ENCODE data around the gene EIF4H. TPM values are rescaled to one million over a fixed set of nuclear protein-coding genes. Genes with fewer than 3 reads are reported as not detected.
A peak's percentile ranks its signal among the peaks of the same experiment; 100 is the strongest.

The EIF4H gene
- total RNA-seq, 1 donor from 2014 or later = 214 TPM

DNA sequence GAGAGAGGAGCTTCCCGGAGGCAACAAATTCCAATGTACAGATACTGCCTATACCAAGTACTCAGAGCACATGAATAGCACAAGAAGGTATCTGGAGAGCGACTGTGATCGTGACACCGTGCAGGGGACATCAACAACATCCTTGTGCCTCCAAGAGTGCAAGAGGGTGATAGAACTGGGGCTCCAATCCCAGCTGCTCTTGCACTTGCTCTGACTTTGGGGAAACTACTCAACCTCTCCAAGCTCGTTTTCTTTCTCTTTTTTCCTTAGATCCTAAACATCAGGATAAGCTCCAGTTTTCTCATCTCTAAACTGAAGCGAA is 67.9 kb downstream of the EIF4H start:
- Histone ChIP-seq H3K4me1 (no peaks in the 10 kb centered on the region), H3K27me3 (no peaks in the 10 kb centered on the region), H3K4me3 (no peak overlapping the region), H2AFZ (replicated peaks) (no peak overlapping the region), H3K36me3 (peaks cover 3% of the 10 kb centered on the region), H3F3A (ENCODE audit: low read depth) (no peaks in the 10 kb centered on the region), H3K4me2 (no peak overlapping the region), H3K27ac (no peak overlapping the region), H3K79me2 (ENCODE audit: low read depth) (no peaks in the 10 kb centered on the region), H3K9me3 (ENCODE audit: low read depth) (no peaks in the 10 kb centered on the region), H4K20me1 (ENCODE audit: low read depth) (peaks cover 26% of the 10 kb centered on the region), H3K9ac (no peak overlapping the region)
- TF ChIP-seq EZH2 (IDR thresholded peaks at IDR 0.05) (no peak), EZH2phosphoT487 (IDR thresholded peaks at IDR 0.05) (no peak)
- TF ChIP-seq, protein P1, sequence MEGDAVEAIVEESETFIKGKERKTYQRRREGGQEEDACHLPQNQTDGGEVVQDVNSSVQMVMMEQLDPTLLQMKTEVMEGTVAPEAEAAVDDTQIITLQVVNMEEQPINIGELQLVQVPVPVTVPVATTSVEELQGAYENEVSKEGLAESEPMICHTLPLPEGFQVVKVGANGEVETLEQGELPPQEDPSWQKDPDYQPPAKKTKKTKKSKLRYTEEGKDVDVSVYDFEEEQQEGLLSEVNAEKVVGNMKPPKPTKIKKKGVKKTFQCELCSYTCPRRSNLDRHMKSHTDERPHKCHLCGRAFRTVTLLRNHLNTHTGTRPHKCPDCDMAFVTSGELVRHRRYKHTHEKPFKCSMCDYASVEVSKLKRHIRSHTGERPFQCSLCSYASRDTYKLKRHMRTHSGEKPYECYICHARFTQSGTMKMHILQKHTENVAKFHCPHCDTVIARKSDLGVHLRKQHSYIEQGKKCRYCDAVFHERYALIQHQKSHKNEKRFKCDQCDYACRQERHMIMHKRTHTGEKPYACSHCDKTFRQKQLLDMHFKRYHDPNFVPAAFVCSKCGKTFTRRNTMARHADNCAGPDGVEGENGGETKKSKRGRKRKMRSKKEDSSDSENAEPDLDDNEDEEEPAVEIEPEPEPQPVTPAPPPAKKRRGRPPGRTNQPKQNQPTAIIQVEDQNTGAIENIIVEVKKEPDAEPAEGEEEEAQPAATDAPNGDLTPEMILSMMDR (IDR thresholded peaks at IDR 0.05) = no peak
- Mint-ChIP-seq H3K27ac (no peak overlapping the region), H3K9me3 (no peaks in the 10 kb centered on the region), H3K4me1 (peaks cover 2% of the 10 kb centered on the region), H3K36me3 (peaks cover 30% of the 10 kb centered on the region), H3K27me3 (ENCODE audit: insufficient read depth, low read depth) (peaks cover 10% of the 10 kb centered on the region), H3K4me3 (no peak overlapping the region)
- no peak for DNase-seq (ENCODE audit: low spot score)

DNA sequence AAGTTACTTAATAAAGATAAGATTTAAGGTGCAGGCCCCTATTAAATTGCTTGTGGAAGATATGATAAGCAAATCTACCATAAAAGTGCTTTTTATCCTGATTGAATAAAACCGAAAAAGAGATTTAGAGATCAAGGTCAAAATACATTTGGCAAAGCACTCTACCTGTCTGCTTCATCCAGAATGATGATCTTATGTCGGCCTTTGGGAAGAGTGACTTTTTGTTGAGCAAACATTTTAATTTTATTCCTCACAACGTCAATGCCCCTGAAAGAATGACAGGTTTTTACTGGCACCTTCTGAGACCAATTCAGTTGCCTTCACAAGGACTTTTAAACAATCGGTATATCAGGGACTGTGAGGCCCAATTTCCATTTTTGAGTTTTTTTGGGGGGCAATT is 72.3 kb downstream of the EIF4H start:
- H3K36me3 ChIP-seq = peaks cover 6% of the 10 kb centered on the region
- Mint-ChIP-seq H3K27me3 (ENCODE audit: insufficient read depth, low read depth) (peaks cover 9% of the 10 kb centered on the region), H3K4me3 (no peak overlapping the region), H3K9me3 (no peaks in the 10 kb centered on the region), H3K36me3 (peaks cover 34% of the 10 kb centered on the region), H3K4me1 (no peaks in the 10 kb centered on the region), H3K27ac (no peak overlapping the region)
- no peak for DNase-seq (ENCODE audit: low spot score)
- H2AFZ ChIP-seq (replicated peaks) = no peak overlapping the region
- no peaks in the 10 kb centered on the region for H3K4me1 ChIP-seq
- peaks cover 29% of the 10 kb centered on the region for H4K20me1 ChIP-seq (ENCODE audit: low read depth)
- no peak overlapping the region for H3K4me2 ChIP-seq
- no peak overlapping the region for H3K9ac ChIP-seq
- H3F3A ChIP-seq (ENCODE audit: low read depth) = no peaks in the 10 kb centered on the region
- no peak overlapping the region for H3K27ac ChIP-seq
- H3K4me3 ChIP-seq = no peak overlapping the region
- TF ChIP-seq, protein P1 (IDR thresholded peaks at IDR 0.05) = no peak
- TF ChIP-seq EZH2 (IDR thresholded peaks at IDR 0.05) = no peak
- H3K9me3 ChIP-seq (ENCODE audit: low read depth) = no peaks in the 10 kb centered on the region
- H3K79me2 ChIP-seq (ENCODE audit: low read depth) = peaks cover 29% of the 10 kb centered on the region
- no peaks in the 10 kb centered on the region for H3K27me3 ChIP-seq

MicroRNA genes within 50 kb of the gene (microRNA counts, 767-probe panel; counts per million panel counts)
- microRNA hsa-miR-590-3p (460 counts per million, percentile 90 among the panel's probes with 10 or more counts), microRNA hsa-miR-590-5p (1,506 counts per million, percentile 90 among the panel's probes with 10 or more counts)

Small RNAs within 50 kb of the gene (microRNA-seq; reads per million reads assigned to microRNA genes)
- gene MIR590 = 274 reads per million, percentile 86 among the genes with 10 or more reads in this experiment

Small RNAs within 50 kb of the gene (small RNA-seq; reads per million reads assigned to genes)
- gene MIR590 = not detected

Other genes starting within 250 kb of the EIF4H start
- 0.47 and 1.1 TPM in 2 replicates for gene ELN, start 146.2 kb upstream of the EIF4H start, total RNA-seq (ENCODE audit: low replicate concordance)
- gene LIMK1, start 90.6 kb upstream of the EIF4H start, total RNA-seq (ENCODE audit: low replicate concordance) = 29.9 and 66.6 TPM in 2 replicates
- gene LAT2, start 35.6 kb downstream of the EIF4H start, total RNA-seq (ENCODE audit: low replicate concordance) = not detected in 2 replicates
- 66.0 and 71.3 TPM in 2 replicates for gene RFC2, start 80.0 kb downstream of the EIF4H start, total RNA-seq (ENCODE audit: low replicate concordance)
- gene CLIP2, start 115.1 kb downstream of the EIF4H start, total RNA-seq (ENCODE audit: low replicate concordance) = 7.5 and 29.6 TPM in 2 replicates